ENCODE measurements around the gene GRM5.

DNA sequence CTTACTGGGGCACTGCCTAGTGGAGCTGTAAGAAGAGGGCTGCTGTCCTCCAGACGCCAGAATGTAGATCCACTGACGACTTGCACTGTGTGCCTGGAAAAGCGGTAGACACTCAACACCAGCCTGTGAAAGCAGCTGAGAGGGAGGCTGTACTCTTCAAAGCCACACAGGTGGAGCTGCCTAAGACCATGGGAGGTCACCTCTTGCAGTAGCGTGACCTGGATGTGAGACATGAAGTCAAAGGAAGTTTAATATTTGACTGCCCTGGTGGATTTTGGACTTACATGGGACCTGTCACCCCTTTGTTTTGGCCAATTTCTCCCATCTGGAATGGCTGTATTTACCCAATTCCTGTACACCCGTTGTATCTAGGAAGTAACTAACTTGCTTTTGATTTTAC, 531.6 kb downstream of the GRM5 start:
- TF ChIP-seq, protein P1, sequence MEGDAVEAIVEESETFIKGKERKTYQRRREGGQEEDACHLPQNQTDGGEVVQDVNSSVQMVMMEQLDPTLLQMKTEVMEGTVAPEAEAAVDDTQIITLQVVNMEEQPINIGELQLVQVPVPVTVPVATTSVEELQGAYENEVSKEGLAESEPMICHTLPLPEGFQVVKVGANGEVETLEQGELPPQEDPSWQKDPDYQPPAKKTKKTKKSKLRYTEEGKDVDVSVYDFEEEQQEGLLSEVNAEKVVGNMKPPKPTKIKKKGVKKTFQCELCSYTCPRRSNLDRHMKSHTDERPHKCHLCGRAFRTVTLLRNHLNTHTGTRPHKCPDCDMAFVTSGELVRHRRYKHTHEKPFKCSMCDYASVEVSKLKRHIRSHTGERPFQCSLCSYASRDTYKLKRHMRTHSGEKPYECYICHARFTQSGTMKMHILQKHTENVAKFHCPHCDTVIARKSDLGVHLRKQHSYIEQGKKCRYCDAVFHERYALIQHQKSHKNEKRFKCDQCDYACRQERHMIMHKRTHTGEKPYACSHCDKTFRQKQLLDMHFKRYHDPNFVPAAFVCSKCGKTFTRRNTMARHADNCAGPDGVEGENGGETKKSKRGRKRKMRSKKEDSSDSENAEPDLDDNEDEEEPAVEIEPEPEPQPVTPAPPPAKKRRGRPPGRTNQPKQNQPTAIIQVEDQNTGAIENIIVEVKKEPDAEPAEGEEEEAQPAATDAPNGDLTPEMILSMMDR (IDR thresholded peaks at IDR 0.05): no peak
- TF ChIP-seq EZH2phosphoT487 (IDR thresholded peaks at IDR 0.05) (no peak), EZH2 (IDR thresholded peaks at IDR 0.05) (no peak)

All from neural progenitor cell (in vitro differentiated cells).